ENCODE data around the gene ZFAND4. TPM values are rescaled to one million over a fixed set of nuclear protein-coding genes. Genes with fewer than 3 reads are reported as not detected.

The ZFAND4 gene
- polyA plus RNA-seq, 3 donors = 4.4 to 5.9 (median 5.1) TPM

GRCh38 chr10:45589868-45590267 is 82.7 kb downstream of the ZFAND4 start:
- peaks cover 18 to 24% of the 10 kb centered on the region in 2 donors for H3K4me1 ChIP-seq (ENCODE audit: control insufficient read depth in 1 of 2, insufficient read depth in 2 of 2, low read length in 2 of 2)
- H3K27me3 Mint-ChIP-seq (ENCODE audit: low read depth in 3 of 3) = peaks cover 0 to 4% (median 3%) of the 10 kb centered on the region in 3 donors
- H3K27ac Mint-ChIP-seq = no peak overlapping the region
- H3K36me3 ChIP-seq (replicated peaks in 1 of 2; ENCODE audit: control insufficient read depth in 1 of 2, insufficient read depth in 2 of 2, low read length in 2 of 2) = peaks cover 0 to 8% of the 10 kb centered on the region in 2 donors
- DNase-seq = no peak
- H3K9ac ChIP-seq (ENCODE audit: insufficient read depth, low read length, poor library complexity, severe bottlenecking) = no peak overlapping the region
- peaks cover 3 to 11% (median 9%) of the 10 kb centered on the region in 7 donors for H3K9me3 Mint-ChIP-seq
- intact Hi-C loops (cut with micrococcal nuclease) = loop anchor here in 1 of 2 donors (10.0 kb wide), 2 partner anchors 125 to 215 kb away; partner anchors contain the start of gene ALOX5
- no peaks in the 10 kb centered on the region for H3K79me2 ChIP-seq (ENCODE audit: insufficient read depth, low read length)
- H2AFZ ChIP-seq (ENCODE audit: insufficient read depth, low read depth, low read length, poor library complexity, severe bottlenecking) = no peak overlapping the region
- H3K4me1 Mint-ChIP-seq = peaks cover 27% of the 10 kb centered on the region
- H4K20me1 ChIP-seq (ENCODE audit: insufficient read depth, low read length) = peaks cover under 1% of the 10 kb centered on the region
- H3K4me2 ChIP-seq (replicated peaks; ENCODE audit: extremely low read depth, low read length, poor library complexity, severe bottlenecking) = no peak overlapping the region
- H3K4me3 ChIP-seq (replicated peaks in 1 of 3; ENCODE audit: low read depth in 2 of 3, low read length in 3 of 3) = no peak overlapping the region
- H3K4me3 Mint-ChIP-seq = no peak overlapping the region
- peaks cover 0 to 7% of the 10 kb centered on the region in 2 donors for H3K9me3 ChIP-seq (replicated peaks in 1 of 2; ENCODE audit: control insufficient read depth in 1 of 2, insufficient read depth in 1 of 2, low read length in 2 of 2)
- H3K27me3 ChIP-seq (ENCODE audit: control insufficient read depth in 2 of 2, insufficient read depth in 2 of 2, low read length in 2 of 2) = no peaks in the 10 kb centered on the region
- no peak for TF ChIP-seq CTCF (IDR thresholded peaks at IDR 0.05)
- peaks cover 20 to 21% of the 10 kb centered on the region in 2 donors for H3K36me3 Mint-ChIP-seq
- WGBS (ENCODE audit: insufficient coverage) = no CpG with 5 or more reads among the region's 2 CpGs
- H3K27ac ChIP-seq (ENCODE audit: low read depth in 1 of 2, low read length in 2 of 2) = no peak overlapping the region

GRCh38 chr10:45589009-45589408 is 83.6 kb downstream of the ZFAND4 start:
- Histone ChIP-seq H3K4me1 (ENCODE audit: control insufficient read depth in 1 of 2, insufficient read depth in 2 of 2, low read length in 2 of 2) (peaks cover 15 to 18% of the 10 kb centered on the region in 2 donors), H3K4me2 (replicated peaks; ENCODE audit: extremely low read depth, low read length, poor library complexity, severe bottlenecking) (no peak overlapping the region), H3K27ac (ENCODE audit: low read depth in 1 of 2, low read length in 2 of 2) (no peak overlapping the region), H3K36me3 (replicated peaks in 1 of 2; ENCODE audit: control insufficient read depth in 1 of 2, insufficient read depth in 2 of 2, low read length in 2 of 2) (peaks cover 0 to 8% of the 10 kb centered on the region in 2 donors), H3K9me3 (replicated peaks in 1 of 2; ENCODE audit: control insufficient read depth in 1 of 2, insufficient read depth in 1 of 2, low read length in 2 of 2) (peaks cover 0 to 12% of the 10 kb centered on the region in 2 donors), H3K27me3 (ENCODE audit: control insufficient read depth in 2 of 2, insufficient read depth in 2 of 2, low read length in 2 of 2) (no peaks in the 10 kb centered on the region), H2AFZ (ENCODE audit: insufficient read depth, low read depth, low read length, poor library complexity, severe bottlenecking) (no peak overlapping the region), H3K4me3 (replicated peaks in 1 of 3; ENCODE audit: low read depth in 2 of 3, low read length in 3 of 3) (no peak overlapping the region), H4K20me1 (ENCODE audit: insufficient read depth, low read length) (peaks cover 7% of the 10 kb centered on the region), H3K79me2 (ENCODE audit: insufficient read depth, low read length) (no peaks in the 10 kb centered on the region), H3K9ac (ENCODE audit: insufficient read depth, low read length, poor library complexity, severe bottlenecking) (no peak overlapping the region)
- H3K4me3 Mint-ChIP-seq = no peak overlapping the region
- DNase-seq = no peak
- H3K27ac Mint-ChIP-seq = no peak overlapping the region
- H3K27me3 Mint-ChIP-seq (ENCODE audit: low read depth in 3 of 3) = peaks cover 0 to 4% (median 1%) of the 10 kb centered on the region in 3 donors
- H3K36me3 Mint-ChIP-seq = peaks cover 21 to 25% of the 10 kb centered on the region in 2 donors
- H3K9me3 Mint-ChIP-seq = peaks cover 6 to 16% (median 13%) of the 10 kb centered on the region in 7 donors
- intact Hi-C loops (cut with micrococcal nuclease) = no loop called here
- no peak for TF ChIP-seq CTCF (IDR thresholded peaks at IDR 0.05)
- peaks cover 24% of the 10 kb centered on the region for H3K4me1 Mint-ChIP-seq
